Esophagus mucosa (tissue), 1 donor: ENCODE data around the gene SIGMAR1. TPM values are rescaled to one million over a fixed set of nuclear protein-coding genes. Genes with fewer than 3 reads are reported as not detected.

Source experiments
- ATAC-seq: fragments of 200-7000 bp; cut with Tn5 transposase; one replicate; pipeline ENCODE4 v1.9.1; 2020
- total RNA-seq: library from RNA; stranded (reverse); gene quantifications from one replicate; pipeline ENCODE4 v1.2.4, GENCODE V29; 2023
- donor health status: DM: yes; HTN: yes; CAD: no.

Gene SIGMAR1
- total RNA-seq: 56.3 TPM

- ATAC-seq: peak; percentile 97
Measured at GRCh38 chr9:34637356-34638137, at the start of gene SIGMAR1. SIGMAR1 (minus strand) TSS chr9:34637787; CDS start chr9:34637697, 90 bp downstream.

- no peak for ATAC-seq
Measured at GRCh38 chr9:34686732-34687131, 49.1 kb upstream of the SIGMAR1 start.

DNA sequence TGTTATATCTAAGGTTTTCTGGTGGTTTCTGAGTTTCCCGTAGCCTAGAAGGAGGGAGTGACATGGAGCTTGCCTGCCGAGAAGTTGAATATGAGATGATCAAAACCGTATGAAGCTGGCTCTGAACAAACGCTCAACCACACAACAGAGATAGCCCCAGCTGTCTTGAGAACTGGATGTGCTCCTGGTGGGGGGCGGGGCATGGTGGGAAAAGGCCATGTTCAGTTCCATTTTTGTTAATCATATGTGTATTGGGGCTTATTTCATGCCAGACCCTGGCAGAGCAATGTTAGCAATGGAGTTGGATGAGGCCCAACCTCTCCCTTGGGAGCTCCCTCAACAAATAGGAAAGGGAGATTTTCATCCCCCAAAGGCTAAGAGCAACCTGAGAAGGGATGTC lies 48.6 kb upstream of the SIGMAR1 start:
- ATAC-seq: no peak

- ATAC-seq: no peak
Measured at GRCh38 chr9:34685591-34685990, 48.0 kb upstream of the SIGMAR1 start.

DNA sequence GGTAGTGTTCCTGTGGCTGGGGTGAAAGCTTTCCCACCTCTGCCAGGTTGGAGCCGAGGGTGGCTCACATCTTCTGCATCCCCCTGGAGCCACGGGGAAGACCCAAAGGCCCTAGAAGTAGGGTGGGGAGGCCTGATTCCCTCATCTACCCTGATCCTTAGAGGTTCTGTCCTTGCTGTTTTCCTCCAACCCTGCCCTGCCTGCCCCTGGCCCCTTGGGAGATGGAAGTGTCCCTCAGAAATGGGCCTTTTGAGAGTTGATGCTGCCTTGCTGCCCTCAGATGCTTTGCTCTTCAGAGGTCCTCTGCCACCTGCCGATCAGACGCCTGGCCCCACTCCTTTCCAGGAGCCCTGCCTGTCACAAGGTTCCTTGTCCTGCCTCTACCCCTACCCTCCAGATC lies 47.2 kb upstream of the SIGMAR1 start:
- no peak for ATAC-seq

GRCh38 chr9:34684145-34684544 lies 46.6 kb upstream of the SIGMAR1 start:
- no peak for ATAC-seq

DNA sequence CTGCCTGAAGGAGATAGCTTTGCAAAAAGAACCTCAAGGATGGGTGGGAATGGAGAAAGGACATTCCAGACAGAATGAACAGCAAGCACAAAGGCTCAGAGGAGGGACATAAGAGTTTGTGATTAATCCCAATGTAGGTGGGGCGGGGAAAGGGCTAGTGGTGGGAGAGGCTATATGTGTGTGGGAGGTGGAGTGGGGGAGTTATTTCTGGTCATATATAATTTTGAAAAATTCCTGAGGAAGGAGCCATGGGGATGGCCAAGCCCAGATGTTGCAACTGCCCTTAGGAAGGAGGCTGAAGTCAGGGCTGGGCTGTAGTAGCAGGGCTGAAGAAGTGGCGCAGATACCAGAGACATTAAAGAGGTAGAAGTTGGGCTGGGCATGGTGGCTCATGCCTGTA lies 38.3 kb upstream of the SIGMAR1 start:
- no peak for ATAC-seq

DNA sequence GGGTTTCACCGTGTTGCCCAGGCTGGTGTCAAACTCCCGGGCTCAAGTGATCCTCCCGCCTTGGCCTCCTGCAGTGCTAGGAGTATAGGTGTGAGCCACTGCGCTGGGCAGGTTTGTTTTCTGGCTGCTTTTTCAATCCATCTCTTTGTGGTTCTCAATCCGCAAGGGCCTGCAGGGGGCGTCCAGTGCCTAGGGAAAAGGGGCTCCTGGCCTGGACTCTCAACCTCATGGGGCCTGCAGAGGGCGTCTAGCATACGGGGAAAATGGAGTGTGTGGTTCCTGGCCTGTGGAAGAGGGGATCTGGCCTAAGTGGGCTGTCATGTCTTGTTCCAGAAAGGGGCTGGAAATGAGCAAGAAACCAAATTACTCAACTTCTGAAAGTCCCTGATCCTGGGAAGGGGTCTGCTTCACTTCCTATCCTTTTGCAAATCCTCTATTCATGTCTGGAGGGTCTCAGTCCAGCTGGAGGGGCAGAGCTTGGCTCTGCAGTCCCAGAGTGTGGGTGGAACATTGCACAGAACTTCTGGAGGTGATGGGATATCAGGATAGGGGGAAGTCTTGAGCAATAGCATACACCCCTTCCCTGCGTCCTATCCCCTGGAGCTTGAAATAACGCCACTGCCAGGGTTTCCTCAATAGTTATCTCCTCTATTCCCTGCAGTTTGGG lies 37.6 kb upstream of the SIGMAR1 start:
- peak; percentile 76 for ATAC-seq

GRCh38 chr9:34674440-34674839 lies 36.9 kb upstream of the SIGMAR1 start:
- no peak for ATAC-seq

DNA sequence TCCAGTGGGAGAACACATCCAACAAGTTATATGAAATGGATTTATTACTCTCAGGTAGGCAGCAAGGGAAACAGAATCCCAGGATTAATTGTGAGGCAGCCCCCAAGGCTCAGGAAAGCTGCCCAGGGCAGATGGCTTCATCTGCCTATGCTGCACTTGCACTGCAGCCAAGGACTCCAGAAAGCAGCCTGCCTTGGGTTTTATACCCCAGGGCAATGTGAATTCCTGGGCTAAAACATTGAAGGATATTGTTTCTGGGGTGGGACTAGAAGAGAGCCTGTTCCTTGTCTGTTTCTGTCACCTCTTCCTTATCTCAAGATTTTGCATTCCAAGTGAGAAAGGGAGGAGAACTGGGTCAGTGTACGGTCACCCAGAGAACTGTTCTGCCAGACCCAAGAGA lies 33.7 kb upstream of the SIGMAR1 start:
- no peak for ATAC-seq

GRCh38 chr9:34669809-34670562 lies 32.4 kb upstream of the SIGMAR1 start:
- no peak for ATAC-seq

DNA sequence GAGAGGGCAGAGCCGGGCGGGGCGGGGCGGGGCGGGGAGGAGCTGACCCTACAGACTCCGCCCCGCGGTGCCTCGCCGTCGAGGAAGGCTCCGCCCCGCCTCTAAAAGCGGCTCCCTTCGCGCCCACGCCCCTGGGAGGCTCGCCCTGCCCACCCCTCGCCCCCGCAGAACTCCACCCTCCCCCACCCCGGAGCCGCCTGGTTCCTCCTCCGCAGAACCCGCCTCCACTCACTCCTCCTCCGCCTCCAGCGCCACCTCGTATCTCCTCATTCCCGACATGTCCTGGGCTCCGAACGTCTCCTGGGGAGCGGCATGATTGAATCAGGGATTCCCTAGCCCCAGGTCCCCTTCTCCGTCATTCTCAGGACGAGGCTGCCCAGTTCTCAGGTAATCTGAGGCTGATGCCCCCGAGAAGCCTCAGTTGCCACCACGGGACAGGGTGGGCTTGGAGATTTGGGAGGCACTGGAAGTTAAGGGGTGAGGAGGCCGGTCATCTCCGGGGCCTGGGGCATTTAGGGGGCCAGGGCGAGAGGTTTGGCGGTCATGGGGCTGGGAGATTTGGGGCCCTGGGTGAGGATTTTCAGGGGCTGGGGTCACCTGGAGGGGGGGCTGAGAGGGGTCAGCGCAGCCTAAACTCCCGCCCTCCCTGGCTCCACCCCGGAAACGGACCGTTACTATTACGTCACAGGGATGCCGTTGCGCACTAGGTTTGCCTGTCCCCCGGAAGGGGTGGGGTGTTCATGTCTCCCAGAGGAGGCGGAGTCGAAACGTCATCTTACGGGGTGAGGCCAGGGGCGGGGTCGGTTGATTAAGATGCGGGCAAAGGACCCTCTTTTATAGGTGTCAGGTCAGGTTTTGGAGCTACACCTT lies 28.0 kb upstream of the SIGMAR1 start:
- peak; percentile 88 for ATAC-seq

DNA sequence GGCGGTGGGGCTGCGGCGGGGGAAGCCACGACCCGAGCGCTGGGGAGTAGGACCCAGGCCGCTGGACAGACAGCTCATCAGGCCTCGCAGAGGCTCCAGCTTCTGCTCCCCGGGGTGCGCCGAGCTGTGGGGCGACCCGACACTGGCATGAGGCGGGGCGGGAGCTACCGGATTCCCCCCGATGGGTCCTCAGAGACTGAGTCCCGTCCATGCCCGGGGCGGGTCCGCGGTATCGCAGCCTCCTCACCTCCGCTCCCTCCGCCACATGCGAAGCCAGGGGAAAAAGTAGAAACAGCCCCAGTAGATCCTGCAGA lies 27.4 kb upstream of the SIGMAR1 start:
- ATAC-seq: no peak

GRCh38 chr9:34664281-34665066 lies 26.9 kb upstream of the SIGMAR1 start:
- peak; percentile 44 for ATAC-seq

DNA sequence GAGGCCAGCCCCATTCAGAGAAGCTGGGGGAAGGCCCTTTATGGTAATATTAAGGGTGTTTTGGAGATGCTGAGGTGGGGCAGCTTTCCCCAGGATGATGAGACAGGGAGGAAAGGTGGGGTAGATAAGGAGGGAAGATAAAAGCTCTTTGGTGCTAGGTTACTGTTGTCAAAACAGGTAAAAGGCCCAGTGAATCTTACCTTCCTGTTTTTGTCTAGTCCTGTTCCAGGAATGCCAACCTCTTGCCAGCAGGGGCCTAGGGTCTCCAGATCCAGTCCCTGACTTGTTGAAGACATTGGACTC lies 25.7 kb upstream of the SIGMAR1 start:
- ATAC-seq: no peak

DNA sequence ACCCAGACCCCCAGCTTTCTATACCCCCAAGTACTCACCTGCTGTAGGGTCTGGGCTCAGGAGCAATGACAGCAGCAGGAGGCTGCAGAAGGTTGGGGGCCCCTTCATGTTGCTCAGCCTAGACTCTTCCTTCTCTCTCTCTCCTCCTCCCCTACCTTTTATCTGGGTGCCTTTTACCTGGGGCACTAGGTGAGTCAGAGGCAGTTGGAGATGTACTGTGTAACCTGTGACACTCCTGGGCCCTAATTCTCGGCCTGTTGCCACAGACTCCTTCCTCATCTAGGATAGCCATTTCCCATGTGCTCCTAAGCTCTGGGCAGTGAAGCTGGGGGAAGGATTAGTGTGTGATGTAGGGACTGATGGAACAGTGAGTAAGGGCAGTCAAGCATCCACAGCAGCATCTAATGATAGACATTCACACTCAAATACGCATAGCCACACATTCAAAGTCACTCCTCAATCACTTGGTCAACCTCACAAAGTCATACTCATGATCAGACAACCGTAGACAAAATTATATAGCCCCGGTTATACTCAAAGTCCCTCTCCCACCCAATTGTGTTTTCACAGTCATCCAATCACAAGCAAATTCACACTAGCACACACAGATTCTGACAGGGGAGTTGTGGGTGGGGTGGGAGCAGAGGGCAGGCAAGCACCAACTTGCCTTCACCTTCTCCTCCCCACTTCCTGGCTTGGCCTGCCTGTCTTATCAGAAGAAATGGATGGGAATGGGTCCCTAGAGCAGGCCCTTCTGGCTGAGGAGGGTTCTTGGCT lies 25.1 kb upstream of the SIGMAR1 start, which contains the start of gene CCL27:
CCL27 (minus strand) TSS at position 132 of the 777 bp plus-strand sequence; CDS start at position 108, 24 bp downstream.
- peak; percentile 20 for ATAC-seq

DNA sequence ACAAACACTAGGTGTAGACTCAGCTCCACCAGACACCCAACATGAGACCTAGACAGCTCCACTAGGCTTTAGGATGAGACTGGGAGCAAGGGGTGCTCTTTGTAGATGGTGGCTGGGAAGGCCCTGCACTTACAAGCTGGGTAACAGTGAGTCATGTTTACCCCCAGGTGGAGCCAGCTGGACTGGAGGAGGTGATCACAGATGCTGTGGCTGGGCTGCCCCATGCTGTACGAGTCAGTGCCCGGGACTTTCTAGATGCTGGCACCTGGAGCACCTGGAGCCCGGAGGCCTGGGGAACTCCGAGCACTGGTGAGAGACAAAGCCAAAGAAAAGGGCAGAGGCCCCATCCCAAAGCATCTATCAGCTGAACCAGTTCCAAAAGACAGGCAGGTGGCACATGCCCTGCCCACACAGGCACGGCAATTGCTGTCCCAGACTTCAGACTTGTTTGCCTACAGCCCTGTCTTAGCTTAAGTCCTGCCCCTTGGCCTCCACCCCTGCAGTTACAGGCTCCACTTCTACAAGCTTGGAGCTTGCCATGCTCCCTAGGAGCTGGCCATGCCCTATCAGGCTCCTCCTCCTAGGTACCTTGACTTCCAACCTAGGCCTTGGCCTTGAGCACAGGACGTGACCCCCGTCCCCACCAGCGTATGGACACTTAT lies 22.1 kb upstream of the SIGMAR1 start:
- peak; percentile 9 for ATAC-seq

DNA sequence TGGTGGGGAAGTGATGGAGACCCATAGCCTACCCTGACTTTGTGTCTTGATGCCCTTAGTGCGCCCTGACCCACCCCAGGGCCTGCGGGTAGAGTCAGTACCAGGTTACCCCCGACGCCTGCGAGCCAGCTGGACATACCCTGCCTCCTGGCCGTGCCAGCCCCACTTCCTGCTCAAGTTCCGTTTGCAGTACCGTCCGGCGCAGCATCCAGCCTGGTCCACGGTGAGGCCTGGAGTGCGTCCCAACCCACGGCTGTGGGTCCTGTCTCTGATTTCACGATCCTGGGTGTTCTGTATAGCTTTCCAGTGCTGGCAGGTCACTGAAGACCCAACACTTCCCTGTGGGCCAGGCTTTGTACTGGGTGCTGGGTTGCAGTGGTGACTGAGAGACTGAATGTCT lies 20.9 kb upstream of the SIGMAR1 start:
- ATAC-seq: no peak

DNA sequence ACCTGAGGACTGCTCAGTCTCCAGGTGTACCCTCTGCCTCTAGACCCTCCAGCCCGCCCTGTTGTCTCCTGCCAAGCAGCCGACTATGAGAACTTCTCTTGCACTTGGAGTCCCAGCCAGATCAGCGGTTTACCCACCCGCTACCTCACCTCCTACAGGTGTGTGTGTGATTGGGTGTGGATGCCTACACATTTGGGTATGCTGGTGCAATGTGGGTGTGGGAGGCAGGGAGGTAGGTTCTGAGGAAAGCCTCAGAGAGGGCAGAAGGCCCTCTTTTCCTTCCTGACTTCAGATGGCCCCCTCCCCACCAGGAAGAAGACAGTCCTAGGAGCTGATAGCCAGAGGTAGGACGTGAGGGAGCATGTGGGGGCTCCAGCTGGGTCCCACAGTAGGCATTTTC lies 19.4 kb upstream of the SIGMAR1 start:
- no peak for ATAC-seq

- no peak for ATAC-seq
Measured at GRCh38 chr9:34655394-34655793, 17.8 kb upstream of the SIGMAR1 start.
